Heart right ventricle (tissue), 16 donors: ENCODE data around the gene SCN4B. TPM values are rescaled to one million over a fixed set of nuclear protein-coding genes. Genes with fewer than 3 reads are reported as not detected.

Experiments used
- ATAC-seq, 8 donors: fragments of 200-7000 bp; cut with Tn5 transposase; one replicate each; pipeline ENCODE4 v1.9.1; 2020; ENCODE audit warnings: mild to moderate bottlenecking in 8 of 8, moderate library complexity in 8 of 8, moderate number of reproducible peaks in 1 of 8
- DNase-seq, 2 donors: peaks; one replicate each; pipeline ENCODE4 v3.0.0-alpha.2; 2020
- H3K27ac ChIP-seq, 10 donors: fragments of 200-600 bp; sonication (generic) in 2 of 10; one replicate each; pipeline versions ENCODE4 v1.5.0 to v1.8.0; 2020 to 2022; ENCODE audit warnings: mild to moderate bottlenecking in 3 of 10
- H3K27me3 ChIP-seq, 7 donors: fragments of 200-600 bp; one replicate each; pipeline ENCODE4 v1.8.0; 2021 to 2022; ENCODE audit warnings: mild to moderate bottlenecking in 2 of 7
- H3K36me3 ChIP-seq, 9 donors: fragments of 200-600 bp; sonication (generic) in 1 of 9; one replicate each; pipeline versions ENCODE4 v1.5.0 to v1.8.0; 2020 to 2022; ENCODE audit warnings: mild to moderate bottlenecking in 2 of 9
- H3K4me1 ChIP-seq, 9 donors: fragments of 200-600 bp; sonication (generic) in 1 of 9; one replicate each; pipeline versions ENCODE4 v1.5.0 to v1.8.0; 2020 to 2022; ENCODE audit warnings: mild to moderate bottlenecking in 4 of 9
- H3K4me3 ChIP-seq, 10 donors: fragments of 200-600 bp; sonication (generic) in 2 of 10; one replicate each; pipeline versions ENCODE4 v1.5.0 to v1.8.0; 2020 to 2022; ENCODE audit warnings: mild to moderate bottlenecking in 7 of 10, moderate library complexity in 2 of 10
- H3K9me3 ChIP-seq, 11 donors: fragments of 200-600 bp in 10 of 11; sonication (generic) in 2 of 11; one replicate each; pipeline versions ENCODE4 v1.5.0 to v1.8.0; 2013 to 2022; ENCODE audit warnings: mild to moderate bottlenecking in 2 of 11, control low read depth in 1 of 11, moderate library complexity in 1 of 11
- WGBS, 2 donors: extraction: QIAGEN DNeasy Blood & Tissue Kit; methylation state at CpG; one replicate each; pipeline ENCODE4 v1.1.7; 2013; ENCODE audit warnings: inconsistent platforms in 1 of 2; 5-methylcytosine and 5-hydroxymethylcytosine counted together
- intact Hi-C, 10 donors: fragments of 100-400 bp; cut with DNase I; formaldehyde crosslinking; loops; one replicate each; pipeline versions ENCODE4 v1.11.1 to v1.14.2; 2022
- polyA plus RNA-seq, 2 donors: library from polyadenylated mRNA; stranded (reverse); fragments of 200-250 nt; gene quantifications; one replicate each; pipeline ENCODE4 v1.2.3, GENCODE V29; 2013
- total RNA-seq, 10 donors: library from RNA; stranded (reverse); fragmentation: NEBNext Ultra II Directional in 3 of 10; extraction: Animal tissue kit (Norgen Biotek cat#: 25700) in 3 of 10; gene quantifications; one replicate each; pipeline versions ENCODE4 v1.2.1 to v1.2.4, GENCODE V29; 2021 to 2023
- TF ChIP-seq, protein P1 (sequence below), 9 donors: fragments of 200-600 bp; sonication (generic) in 2 of 9; IDR thresholded peaks; one replicate each; pipeline versions ENCODE4 v1.5.0 to v1.8.0; 2021 to 2022; ENCODE audit warnings: antibody characterized with exemption in 9 of 9, mild to moderate bottlenecking in 5 of 9, moderate library complexity in 1 of 9
- donor health status: Arrhythmogenic right ventricular cardiomyopathy.
- donor health status: ischemic (EF 13 %, LVEDD 7.1; RV severe dilation, severe dysfunction).
- donor health status: healthy with polysubstance abuse.
- donor health status: DM: no; HTN: yes; CAD: no.
- donor health status: DM: no; HTN: no; CAD: no.
- donor health status: ischemic (EF 25% LVEDD 6.9; RV normal size, moderate dysfunction).
- donor health status: ischemic (EF 25% LVEDD 5.7; RV mildly dilated, moderate dysfunction).
- donor health status: healthy.
- donor health status: DM: yes; HTN: yes; CAD: no.
- donor health status: Ischemic cardiomyopathy.
- donor health status: ischemic (EF 35%, LVEDD 5.7; RV mildly dilated, moderate dysfunction).
- donor health status: nonischemic (EF 11% LVEDD 7.7; RV severe dilation, severe dysfunction).
- donor health status: DM: yes; HTN: yes; CAD: no.
- donor health status: PGD.
- donor health status: ischemic (EF 29% LVEDD 5.4; RV normal size, mild dysfunction).
- donor health status: nonischemic (EF 23%, LVEDD 6.1; RV moderate dilation, normal function).

The SCN4B gene
- total and polyA plus RNA-seq, 12 donors: 5.4 to 17.5 (median 9.2) TPM

DNA sequence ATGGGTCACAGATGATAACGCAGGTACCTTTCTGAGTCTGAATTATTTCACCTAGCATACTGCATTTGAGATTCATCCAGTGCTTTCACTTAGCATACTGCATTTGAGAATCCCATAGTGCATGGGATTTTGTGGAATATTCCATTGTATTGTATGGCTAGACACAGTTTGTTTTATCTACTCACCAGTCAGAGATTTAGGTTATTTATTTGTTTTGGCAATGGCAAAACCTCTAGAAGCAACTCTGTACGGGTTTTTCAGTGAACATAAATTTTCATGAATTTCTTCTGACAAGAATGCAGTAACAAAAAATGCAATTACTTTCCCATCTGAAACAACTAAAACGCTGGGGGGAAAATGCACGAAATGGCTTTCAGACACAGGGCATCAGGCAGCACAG lies 24.3 kb downstream of the SCN4B start:
- H3K36me3 ChIP-seq: no peaks in the 10 kb centered on the region
- H3K27ac ChIP-seq: no peak overlapping the region
- intact Hi-C loops: no loop called here
- 63 to 67% methylated on average over 4 of the region's 4 CpGs for WGBS, 2 donors
- DNase-seq: no peak
- peaks cover 0 to 19% (median 5%) of the 10 kb centered on the region in 9 donors for H3K4me1 ChIP-seq
- ATAC-seq: no peak
- no peak overlapping the region for H3K4me3 ChIP-seq
- TF ChIP-seq, protein P1, sequence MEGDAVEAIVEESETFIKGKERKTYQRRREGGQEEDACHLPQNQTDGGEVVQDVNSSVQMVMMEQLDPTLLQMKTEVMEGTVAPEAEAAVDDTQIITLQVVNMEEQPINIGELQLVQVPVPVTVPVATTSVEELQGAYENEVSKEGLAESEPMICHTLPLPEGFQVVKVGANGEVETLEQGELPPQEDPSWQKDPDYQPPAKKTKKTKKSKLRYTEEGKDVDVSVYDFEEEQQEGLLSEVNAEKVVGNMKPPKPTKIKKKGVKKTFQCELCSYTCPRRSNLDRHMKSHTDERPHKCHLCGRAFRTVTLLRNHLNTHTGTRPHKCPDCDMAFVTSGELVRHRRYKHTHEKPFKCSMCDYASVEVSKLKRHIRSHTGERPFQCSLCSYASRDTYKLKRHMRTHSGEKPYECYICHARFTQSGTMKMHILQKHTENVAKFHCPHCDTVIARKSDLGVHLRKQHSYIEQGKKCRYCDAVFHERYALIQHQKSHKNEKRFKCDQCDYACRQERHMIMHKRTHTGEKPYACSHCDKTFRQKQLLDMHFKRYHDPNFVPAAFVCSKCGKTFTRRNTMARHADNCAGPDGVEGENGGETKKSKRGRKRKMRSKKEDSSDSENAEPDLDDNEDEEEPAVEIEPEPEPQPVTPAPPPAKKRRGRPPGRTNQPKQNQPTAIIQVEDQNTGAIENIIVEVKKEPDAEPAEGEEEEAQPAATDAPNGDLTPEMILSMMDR (IDR thresholded peaks at IDR 0.05): no peak
- H3K9me3 ChIP-seq: no peaks in the 10 kb centered on the region
- no peaks in the 10 kb centered on the region for H3K27me3 ChIP-seq

DNA sequence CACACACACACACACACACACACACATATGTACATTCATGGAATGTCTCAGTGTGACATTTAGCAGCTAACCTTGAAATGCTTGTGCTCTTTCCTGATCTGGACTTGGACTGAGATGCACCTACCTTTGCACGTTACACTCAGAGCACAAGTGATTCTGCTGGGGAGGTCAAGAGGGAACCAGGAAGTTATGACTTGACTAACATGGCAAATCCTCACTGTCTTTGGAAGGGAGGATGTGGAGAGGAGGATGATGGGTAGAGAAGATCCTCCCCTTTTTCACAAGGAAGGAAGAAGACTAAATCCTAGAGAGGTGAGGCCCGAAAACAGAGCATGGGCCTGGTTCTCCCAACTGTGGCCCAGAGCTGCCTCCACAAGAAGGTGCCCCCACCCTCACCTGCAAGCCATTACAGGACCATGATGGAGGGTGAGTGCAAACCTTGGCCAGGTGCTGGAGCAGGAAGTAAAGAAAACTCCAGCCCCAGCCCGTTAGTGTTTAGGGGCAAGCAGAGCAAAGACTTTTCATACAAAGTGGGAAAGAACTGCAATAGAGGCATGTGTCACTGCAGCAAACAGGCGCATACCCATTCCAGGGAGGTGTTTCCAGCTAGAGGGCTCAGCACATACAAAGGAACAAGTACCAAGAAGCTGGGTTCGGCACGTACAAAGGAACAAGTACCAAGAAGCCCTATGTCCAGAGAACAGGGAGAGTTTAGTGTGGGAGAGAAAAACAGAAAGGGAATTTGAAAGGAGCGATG lies 26.4 kb downstream of the SCN4B start:
- 91% methylated on average over 7 of the region's 7 CpGs for WGBS, 2 donors
- H3K27me3 ChIP-seq: no peaks in the 10 kb centered on the region
- H3K27ac ChIP-seq: no peak overlapping the region
- no peaks in the 10 kb centered on the region for H3K9me3 ChIP-seq
- TF ChIP-seq, protein P1 (IDR thresholded peaks at IDR 0.05): no peak
- H3K4me1 ChIP-seq: peaks cover 0 to 19% (median 5%) of the 10 kb centered on the region in 9 donors
- H3K4me3 ChIP-seq: no peak overlapping the region
- H3K36me3 ChIP-seq: no peaks in the 10 kb centered on the region
- intact Hi-C loops: no loop called here
- DNase-seq (no peak), ATAC-seq (no peak)

DNA sequence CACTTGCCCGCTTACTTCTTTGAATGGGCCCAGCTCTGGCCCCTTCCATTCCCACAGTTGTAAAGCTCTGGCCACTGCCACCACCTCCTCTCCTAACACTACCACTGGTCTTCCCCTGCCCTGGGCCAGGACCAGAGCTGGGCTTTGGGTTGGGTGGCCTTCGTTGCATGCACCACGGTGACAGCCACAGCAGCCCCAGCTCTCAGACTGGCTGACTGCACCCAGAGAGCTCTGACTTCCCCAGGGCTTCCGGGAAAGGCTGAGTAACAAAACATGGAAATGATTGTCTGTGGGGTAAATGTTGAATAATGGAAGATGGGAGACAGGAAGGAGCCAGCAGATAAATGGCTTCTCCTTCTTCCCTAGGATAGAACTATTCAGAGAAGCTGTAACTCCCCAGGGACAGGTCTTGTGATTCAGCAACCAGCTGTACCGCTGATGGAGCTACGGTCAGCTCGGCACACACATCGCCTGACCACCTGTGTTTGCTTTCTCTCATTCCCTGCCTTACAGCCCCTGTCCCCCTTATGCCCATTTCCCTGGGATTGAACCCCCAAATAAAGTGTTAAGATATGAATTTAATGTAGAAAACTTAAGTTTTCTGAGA lies 27.6 kb downstream of the SCN4B start:
- Histone ChIP-seq H3K36me3 (no peaks in the 10 kb centered on the region), H3K9me3 (peaks cover 0 to 5% (median 0%) of the 10 kb centered on the region in 11 donors), H3K27me3 (no peaks in the 10 kb centered on the region), H3K4me3 (no peak overlapping the region), H3K27ac (no peak overlapping the region), H3K4me1 (peaks cover 0 to 18% (median 5%) of the 10 kb centered on the region in 9 donors)
- ATAC-seq (peak in 2 of 8 donors; percentile 34 to 38), DNase-seq (no peak)
- intact Hi-C loops: no loop called here
- TF ChIP-seq, protein P1 (IDR thresholded peaks at IDR 0.05): no peak
- WGBS, 2 donors: 61 to 72% methylated on average over 8 of the region's 8 CpGs

DNA sequence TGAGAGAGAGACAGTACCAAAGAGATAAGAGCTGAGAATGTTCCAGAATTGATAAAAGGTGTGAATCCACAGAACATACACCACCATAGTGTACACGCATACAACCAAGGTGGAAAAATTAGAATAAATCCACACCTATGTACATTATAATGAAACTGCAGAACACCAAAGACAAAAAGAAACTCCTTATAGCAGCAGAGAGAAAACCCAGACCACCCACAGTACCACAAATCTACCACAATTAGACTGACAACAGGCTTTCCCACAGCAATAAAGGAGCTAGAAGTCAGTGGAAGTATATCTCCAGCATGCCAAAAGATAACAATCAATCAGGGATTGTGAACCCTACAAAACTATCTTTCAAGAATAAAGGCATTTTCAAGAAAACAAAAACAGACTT lies 31.8 kb downstream of the SCN4B start:
- WGBS, 2 donors: 93 to 100% methylated on average over 1 of the region's 1 CpG
- Histone ChIP-seq H3K36me3 (no peaks in the 10 kb centered on the region), H3K9me3 (peaks cover 0 to 5% (median 0%) of the 10 kb centered on the region in 11 donors), H3K27me3 (no peaks in the 10 kb centered on the region), H3K4me3 (no peak overlapping the region), H3K27ac (no peak overlapping the region), H3K4me1 (peaks cover 0 to 22% (median 14%) of the 10 kb centered on the region in 9 donors)
- TF ChIP-seq, protein P1 (IDR thresholded peaks at IDR 0.05): no peak
- intact Hi-C loops: no loop called here
- ATAC-seq: no peak
- no peak for DNase-seq
